Memory B cell (primary cell): ENCODE data around the gene PROM1.

Experiments used
- ATAC-seq: fragments of 150-1000 bp; cut with Tn5 transposase; 2 replicates; pipeline ENCODE4 v1.10.0; 2021; ENCODE audit warnings: low read depth, mild to moderate bottlenecking, moderate library complexity
- DNase-seq, 2 donors: peaks; one replicate each; pipeline ENCODE4 v3.0.0; 2022; ENCODE audit warnings: low spot score in 2 of 2
- H3K27ac Mint-ChIP-seq: one replicate; pipeline ENCODE4 v1.8.0; 2022; ENCODE audit warnings: mild to moderate bottlenecking, moderate library complexity, mixed read lengths
- H3K27me3 Mint-ChIP-seq: one replicate; pipeline ENCODE4 v1.8.0; 2022; ENCODE audit warnings: mixed read lengths
- H3K36me3 Mint-ChIP-seq: one replicate; pipeline ENCODE4 v1.8.0; 2022; ENCODE audit warnings: mild to moderate bottlenecking, mixed read lengths
- H3K4me1 Mint-ChIP-seq: one replicate; pipeline ENCODE4 v1.8.0; 2022; ENCODE audit warnings: mixed read lengths
- H3K4me3 Mint-ChIP-seq: one replicate; pipeline ENCODE4 v1.8.0; 2022; ENCODE audit warnings: mild to moderate bottlenecking, moderate library complexity, mixed read lengths
- H3K9me3 Mint-ChIP-seq: one replicate; pipeline ENCODE4 v1.8.0; 2022; ENCODE audit warnings: mixed read lengths

PROM1 gene

DNA sequence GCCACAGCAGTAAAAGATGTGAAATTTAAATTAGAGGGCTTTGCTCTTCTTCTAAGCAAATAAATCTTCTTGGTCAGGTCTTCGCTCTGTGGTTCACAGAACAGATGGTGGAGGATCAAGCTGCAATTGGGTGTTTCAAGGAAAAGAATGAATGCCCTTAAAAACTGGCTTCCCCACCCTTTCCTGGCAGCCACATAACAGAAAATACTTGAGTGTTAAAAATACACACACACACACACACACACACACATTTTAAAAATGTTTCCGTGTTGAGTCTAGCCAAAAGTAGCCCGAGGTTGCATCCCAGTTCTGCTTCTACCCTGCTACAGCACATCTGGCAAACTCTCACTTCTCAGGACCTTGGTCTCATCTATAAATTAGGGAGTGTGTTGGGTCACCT is 64.2 kb downstream of the PROM1 start:
- H3K9me3 Mint-ChIP-seq = no peaks in the 10 kb centered on the region
- DNase-seq = no peak
- H3K36me3 Mint-ChIP-seq = no peaks in the 10 kb centered on the region
- H3K4me3 Mint-ChIP-seq = no peak overlapping the region
- H3K27me3 Mint-ChIP-seq = peaks cover 15% of the 10 kb centered on the region
- H3K27ac Mint-ChIP-seq = no peak overlapping the region
- no peaks in the 10 kb centered on the region for H3K4me1 Mint-ChIP-seq
- ATAC-seq = no peak

DNA sequence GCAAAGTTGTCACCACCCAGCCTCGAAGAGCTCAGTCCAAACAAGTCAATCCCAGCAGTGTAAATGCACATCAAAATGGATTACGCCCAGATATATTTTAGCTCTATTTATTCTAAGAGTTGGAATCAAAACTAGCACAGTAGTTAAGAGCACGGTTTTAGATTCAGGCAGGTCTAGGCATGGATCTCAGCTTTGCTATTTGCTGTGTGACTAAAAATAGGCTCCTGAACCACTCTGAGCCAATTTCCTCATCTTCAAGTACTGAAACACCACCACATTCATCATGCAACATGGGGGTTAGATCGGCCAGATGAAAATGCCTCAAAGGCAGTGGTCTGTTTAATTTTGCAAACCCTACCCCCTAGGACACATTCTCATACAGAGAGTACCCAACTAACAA is 65.0 kb downstream of the PROM1 start:
- Mint-ChIP-seq H3K36me3 (no peaks in the 10 kb centered on the region), H3K27me3 (peaks cover 12% of the 10 kb centered on the region), H3K4me3 (no peak overlapping the region), H3K4me1 (no peaks in the 10 kb centered on the region), H3K9me3 (no peaks in the 10 kb centered on the region), H3K27ac (no peak overlapping the region)
- ATAC-seq = no peak
- no peak for DNase-seq

DNA sequence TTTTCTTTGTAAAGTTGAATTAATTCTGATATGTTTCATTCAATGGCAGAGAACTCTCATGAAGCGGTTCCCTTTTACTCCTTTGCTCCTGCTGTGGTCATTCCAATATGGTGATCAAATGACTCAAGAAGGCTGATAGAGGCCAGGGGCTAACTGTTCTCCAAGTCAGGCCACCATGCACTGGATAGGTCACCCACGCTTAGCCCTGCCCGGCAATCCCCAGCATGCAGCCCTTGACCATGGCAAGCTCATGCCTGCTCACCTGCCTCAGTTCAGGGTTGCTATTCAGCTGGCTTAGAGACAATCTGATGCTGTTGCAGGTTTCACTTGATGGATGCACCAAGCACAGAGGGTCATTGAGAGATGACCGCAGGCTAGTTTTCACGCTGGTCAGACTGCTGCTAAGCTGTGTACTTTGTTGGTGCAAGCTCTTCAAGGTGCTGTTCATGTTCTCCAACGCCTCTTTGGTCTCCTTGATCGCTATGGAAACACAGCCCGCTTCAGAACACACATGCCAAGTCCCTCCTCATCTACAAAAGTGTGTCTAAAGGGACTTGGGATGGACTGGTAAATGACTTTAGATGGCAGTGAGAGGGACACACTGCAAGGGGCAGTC is 65.7 kb downstream of the PROM1 start:
- Mint-ChIP-seq H3K4me1 (no peaks in the 10 kb centered on the region), H3K27me3 (peaks cover 12% of the 10 kb centered on the region)

DNA sequence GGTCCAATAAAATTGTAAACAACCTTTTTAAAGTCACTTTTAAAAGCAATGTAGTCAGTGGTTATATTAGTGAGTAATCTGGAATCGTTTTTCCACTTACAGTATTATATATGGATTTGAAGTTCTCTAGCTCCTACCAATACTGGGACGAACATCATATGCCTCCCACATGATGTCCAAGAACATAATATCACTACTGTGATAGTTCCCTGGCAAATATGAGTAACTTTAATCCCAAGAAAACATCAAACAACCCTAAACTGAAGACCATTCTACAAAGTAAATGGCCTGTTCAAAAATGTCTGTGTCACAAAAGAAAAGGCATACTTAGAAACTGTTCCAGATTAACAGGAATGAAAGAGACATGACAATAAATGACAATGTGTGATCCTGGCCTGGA is 67.3 kb downstream of the PROM1 start:
- Mint-ChIP-seq H3K9me3 (no peaks in the 10 kb centered on the region), H3K36me3 (no peaks in the 10 kb centered on the region), H3K4me1 (no peaks in the 10 kb centered on the region), H3K27ac (no peak overlapping the region), H3K4me3 (no peak overlapping the region), H3K27me3 (peaks cover 10% of the 10 kb centered on the region)
- DNase-seq (no peak), ATAC-seq (no peak)

More for the DNA sequence above, 65.7 kb downstream of the PROM1 start:
- Mint-ChIP-seq H3K36me3 (no peaks in the 10 kb centered on the region), H3K9me3 (no peaks in the 10 kb centered on the region), H3K4me3 (no peak overlapping the region), H3K27ac (no peak overlapping the region)
- no peak for ATAC-seq
- no peak for DNase-seq

DNA sequence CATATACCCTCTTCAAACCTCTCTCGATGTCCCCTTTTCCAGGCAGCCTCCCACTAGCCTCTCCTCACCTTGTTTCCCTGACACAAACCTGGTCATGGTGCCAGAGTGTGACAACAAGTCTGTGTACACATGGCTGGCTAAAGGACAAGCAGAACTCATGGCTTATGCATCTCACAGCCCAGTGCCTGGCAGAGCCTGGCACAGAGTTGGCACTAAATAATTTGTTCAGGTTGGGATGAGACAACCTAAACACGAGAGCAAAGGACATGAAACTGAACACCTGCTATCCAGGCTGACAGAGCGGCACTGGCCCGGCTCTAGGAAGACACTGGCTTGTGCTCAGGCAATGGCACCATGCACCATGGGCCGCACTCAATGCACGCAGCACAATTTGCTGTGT is 72.7 kb downstream of the PROM1 start:
- Mint-ChIP-seq H3K9me3 (no peaks in the 10 kb centered on the region), H3K27me3 (peaks cover 2% of the 10 kb centered on the region), H3K36me3 (no peaks in the 10 kb centered on the region), H3K4me1 (no peaks in the 10 kb centered on the region), H3K4me3 (no peak overlapping the region), H3K27ac (no peak overlapping the region)
- ATAC-seq (no peak), DNase-seq (no peak)

DNA sequence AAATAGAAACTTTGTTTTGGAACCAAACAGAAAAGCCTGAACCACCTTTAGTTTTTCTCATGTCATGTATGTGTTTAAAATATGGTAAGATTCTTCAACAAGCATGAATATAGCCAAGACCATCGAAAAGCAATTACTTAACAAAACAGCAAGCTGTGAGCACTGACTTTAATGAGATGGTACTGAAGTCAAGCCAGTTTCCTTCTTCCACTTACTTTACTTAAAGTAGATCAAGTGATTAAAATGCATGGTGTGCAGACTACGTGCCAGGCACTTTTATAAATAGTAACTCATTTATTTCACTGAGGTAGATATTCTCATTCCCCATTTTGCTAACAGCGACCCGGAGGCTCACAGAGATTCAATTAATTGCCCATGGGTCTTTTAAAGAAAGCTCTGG is 74.7 kb downstream of the PROM1 start:
- H3K36me3 Mint-ChIP-seq = no peaks in the 10 kb centered on the region
- no peaks in the 10 kb centered on the region for H3K4me1 Mint-ChIP-seq
- ATAC-seq (no peak), DNase-seq (no peak)
- peaks cover 2% of the 10 kb centered on the region for H3K27me3 Mint-ChIP-seq
- no peaks in the 10 kb centered on the region for H3K9me3 Mint-ChIP-seq
- H3K4me3 Mint-ChIP-seq = no peak overlapping the region
- H3K27ac Mint-ChIP-seq = no peak overlapping the region

DNA sequence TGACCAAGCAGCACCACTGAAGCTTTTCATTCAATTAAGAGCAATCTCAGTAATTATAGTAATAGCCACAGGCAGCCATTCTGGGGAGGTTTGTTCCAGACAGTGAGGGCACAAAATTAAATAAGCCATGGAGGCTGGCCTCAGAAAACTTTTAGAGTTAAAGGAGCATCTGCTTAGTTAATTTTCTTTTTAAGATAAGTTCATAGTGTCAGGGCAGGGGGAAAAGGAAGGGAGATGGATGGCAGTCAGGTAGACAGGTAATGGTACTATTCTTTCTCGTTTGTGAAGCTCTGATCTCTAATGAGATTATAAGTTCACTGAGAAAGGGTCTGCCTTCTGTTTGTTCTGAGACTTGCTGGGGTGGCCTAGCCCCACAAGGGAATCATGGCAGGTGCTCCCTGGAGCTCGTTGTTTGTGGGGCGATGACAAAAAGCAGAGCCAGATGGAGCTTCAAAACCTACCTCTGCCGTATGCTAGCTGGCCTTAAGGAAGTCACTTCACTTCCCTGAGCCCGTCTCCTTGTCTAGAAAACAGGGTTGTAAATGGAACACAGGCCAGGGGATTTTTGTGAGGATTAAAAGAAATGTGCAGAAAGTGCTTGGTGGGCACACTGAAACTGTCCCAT is 76.2 kb downstream of the PROM1 start:
- ATAC-seq (no peak), DNase-seq (no peak)
- Mint-ChIP-seq H3K27me3 (peaks cover 2% of the 10 kb centered on the region), H3K4me3 (no peak overlapping the region), H3K36me3 (no peaks in the 10 kb centered on the region), H3K9me3 (no peaks in the 10 kb centered on the region), H3K27ac (no peak overlapping the region), H3K4me1 (no peaks in the 10 kb centered on the region)

DNA sequence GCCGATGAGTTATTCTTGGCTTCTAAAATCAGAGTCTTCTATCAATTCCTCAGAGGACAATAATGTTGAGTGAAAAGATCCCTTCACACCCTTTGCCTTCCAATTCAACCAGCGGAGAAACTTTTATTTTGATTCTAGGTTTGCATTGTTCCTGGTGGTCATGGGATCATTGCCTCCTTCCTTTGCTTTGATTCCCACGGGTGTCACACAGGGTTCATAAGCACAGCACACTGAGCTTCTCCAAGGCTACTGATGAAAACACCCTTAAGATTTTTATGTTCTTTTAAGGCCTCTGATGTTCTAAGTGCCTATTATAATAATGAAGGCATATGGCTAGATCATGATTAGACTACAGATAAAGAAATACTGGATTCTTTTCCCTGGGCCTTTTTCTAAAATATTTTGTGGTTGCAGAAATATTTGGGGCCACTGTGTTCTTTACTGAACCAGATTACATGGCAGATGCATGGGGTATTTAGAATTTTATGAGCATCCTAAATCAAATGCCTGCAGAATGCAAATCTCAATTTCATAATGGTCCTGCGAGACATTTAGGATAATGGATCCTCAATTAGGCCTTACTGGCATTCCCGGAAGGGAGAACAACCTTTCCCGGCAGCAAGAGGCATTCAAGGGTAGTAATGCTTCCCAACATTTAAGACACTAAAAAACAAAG is 76.9 kb downstream of the PROM1 start:
- DNase-seq (no peak), ATAC-seq (no peak)
- Mint-ChIP-seq H3K4me1 (no peaks in the 10 kb centered on the region), H3K27ac (no peak overlapping the region), H3K36me3 (no peaks in the 10 kb centered on the region), H3K27me3 (peaks cover 2% of the 10 kb centered on the region), H3K4me3 (no peak overlapping the region), H3K9me3 (no peaks in the 10 kb centered on the region)

DNA sequence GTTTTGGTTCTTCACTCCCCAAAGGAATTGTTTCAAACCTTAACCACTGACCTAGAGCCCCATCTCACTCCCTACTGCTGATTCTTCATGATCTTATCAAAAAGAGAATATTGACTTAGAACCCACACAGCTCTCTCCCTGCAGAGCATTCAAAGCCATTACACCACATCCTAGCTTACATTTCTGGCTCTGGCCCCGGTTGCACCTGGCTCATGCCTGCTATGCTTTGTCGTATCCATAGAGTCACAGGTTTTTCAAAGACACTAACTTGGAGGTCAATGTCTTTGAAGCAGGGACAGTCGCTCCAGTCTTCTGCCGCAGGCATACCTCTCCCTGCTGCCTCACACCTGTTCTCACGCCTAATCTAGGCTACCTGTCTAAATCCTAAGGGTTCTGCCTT is 78.1 kb downstream of the PROM1 start:
- Mint-ChIP-seq H3K4me1 (no peaks in the 10 kb centered on the region), H3K27me3 (no peaks in the 10 kb centered on the region), H3K4me3 (no peak overlapping the region), H3K9me3 (no peaks in the 10 kb centered on the region), H3K27ac (no peak overlapping the region), H3K36me3 (no peaks in the 10 kb centered on the region)
- ATAC-seq (no peak), DNase-seq (no peak)

DNA sequence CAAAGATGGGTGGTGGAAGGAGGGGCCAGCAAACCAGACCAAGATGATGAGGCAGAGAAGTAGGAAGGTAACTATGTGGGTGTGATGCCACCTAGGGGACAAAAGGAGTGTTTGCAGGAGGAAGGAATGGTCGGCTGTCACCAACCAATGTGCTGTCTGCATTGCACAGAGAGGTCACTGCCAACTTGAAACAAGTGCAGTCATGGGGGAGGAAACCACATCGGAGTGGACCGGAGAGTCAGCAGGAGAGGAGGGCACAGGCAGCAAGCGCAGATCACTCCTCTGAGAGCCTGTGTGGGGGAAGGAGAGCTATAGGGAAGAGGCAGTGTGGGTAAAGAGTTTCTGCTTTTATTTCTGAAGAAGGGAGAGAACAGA is 82.4 kb downstream of the PROM1 start:
- DNase-seq (peak; percentile 22 to 37), ATAC-seq (peak; percentile 65)
- Mint-ChIP-seq H3K4me1 (no peaks in the 10 kb centered on the region), H3K27ac (no peak overlapping the region), H3K9me3 (no peaks in the 10 kb centered on the region), H3K36me3 (no peaks in the 10 kb centered on the region), H3K27me3 (no peaks in the 10 kb centered on the region), H3K4me3 (no peak overlapping the region)

DNA sequence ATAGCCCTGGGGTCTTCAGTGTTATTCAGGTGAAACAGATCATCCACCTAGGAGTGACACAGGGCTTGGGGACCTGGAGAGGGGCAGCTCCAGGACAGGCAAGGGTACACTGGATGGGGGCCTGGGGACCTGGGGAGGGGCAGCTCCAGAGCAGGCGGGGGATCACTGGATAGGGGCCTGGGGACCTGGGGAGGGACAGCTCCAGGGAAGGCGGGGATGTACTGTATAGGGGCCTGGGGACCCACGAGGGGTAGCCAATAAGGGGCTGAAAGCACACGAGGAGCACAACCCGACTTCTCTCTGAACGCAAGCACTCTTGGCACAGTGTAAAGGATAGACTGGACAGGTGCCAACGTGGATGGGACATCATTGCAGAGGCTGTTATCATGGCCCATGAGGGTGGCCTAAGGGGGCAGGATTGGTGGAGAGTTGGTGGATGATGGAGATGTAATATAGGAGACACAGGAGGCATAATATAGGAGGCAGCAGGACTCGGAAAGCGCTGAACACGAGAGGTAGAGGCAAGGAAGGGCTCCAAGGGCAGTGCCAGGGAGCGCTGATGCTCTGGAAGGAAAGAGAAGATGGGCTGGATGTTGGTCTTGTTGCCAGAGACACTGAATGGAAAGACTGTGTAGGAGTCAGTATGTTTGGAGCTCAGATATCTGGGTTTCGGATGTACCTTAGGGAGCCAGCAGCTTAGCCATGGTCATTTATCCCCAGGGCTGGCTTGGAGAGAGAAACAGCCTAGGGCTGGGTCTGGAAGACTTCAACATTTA is 82.9 kb downstream of the PROM1 start:
- H3K27me3 Mint-ChIP-seq = no peaks in the 10 kb centered on the region
- no peaks in the 10 kb centered on the region for H3K4me1 Mint-ChIP-seq
- H3K27ac Mint-ChIP-seq = no peak overlapping the region
- H3K9me3 Mint-ChIP-seq = no peaks in the 10 kb centered on the region
- ATAC-seq (no peak), DNase-seq (no peak)
- H3K36me3 Mint-ChIP-seq = no peaks in the 10 kb centered on the region
- no peak overlapping the region for H3K4me3 Mint-ChIP-seq

DNA sequence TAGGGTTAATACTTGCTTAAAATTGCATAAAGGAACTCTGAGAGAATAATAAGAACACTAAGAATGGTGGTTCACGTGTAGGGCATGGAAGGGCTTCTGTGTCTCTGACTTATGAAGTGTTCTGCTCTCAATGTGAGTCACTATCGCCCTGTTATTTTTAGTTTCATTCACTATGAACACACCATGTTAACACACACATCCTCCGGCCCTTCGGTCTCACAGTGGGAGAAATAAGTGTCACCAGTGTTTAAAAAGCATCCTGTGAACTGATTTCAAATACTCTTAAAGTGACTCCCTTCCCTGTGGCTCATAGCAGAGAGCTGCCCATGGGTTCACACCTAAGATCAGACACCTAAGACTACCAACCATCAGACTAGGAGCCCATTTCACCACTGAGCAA is 87.0 kb downstream of the PROM1 start:
- H3K27me3 Mint-ChIP-seq = peaks cover 3% of the 10 kb centered on the region
- no peaks in the 10 kb centered on the region for H3K4me1 Mint-ChIP-seq
- H3K9me3 Mint-ChIP-seq = no peaks in the 10 kb centered on the region
- no peak for DNase-seq
- no peak overlapping the region for H3K27ac Mint-ChIP-seq
- ATAC-seq = no peak
- H3K4me3 Mint-ChIP-seq = no peak overlapping the region
- H3K36me3 Mint-ChIP-seq = no peaks in the 10 kb centered on the region

DNA sequence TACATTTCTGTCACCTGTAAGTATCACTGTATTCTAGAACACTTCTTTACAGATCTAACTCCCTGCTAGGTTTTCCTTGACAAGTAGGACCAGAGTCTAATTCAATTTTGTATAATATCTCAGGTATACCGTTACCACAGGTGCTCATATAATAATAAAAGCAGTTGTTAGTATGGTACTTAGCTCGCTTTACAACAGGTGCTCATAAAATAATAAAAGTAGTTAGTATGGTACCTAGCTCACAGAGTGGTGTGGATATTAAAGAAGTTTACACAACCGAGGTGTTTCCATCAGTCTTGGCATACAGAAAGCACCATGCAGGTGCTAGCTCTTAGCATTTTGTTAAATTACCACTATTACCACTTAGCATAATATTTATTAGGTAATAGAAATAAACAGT is 88.0 kb downstream of the PROM1 start:
- no peak overlapping the region for H3K4me3 Mint-ChIP-seq
- H3K36me3 Mint-ChIP-seq = no peaks in the 10 kb centered on the region
- H3K27me3 Mint-ChIP-seq = peaks cover 3% of the 10 kb centered on the region
- DNase-seq (no peak), ATAC-seq (no peak)
- H3K27ac Mint-ChIP-seq = no peak overlapping the region
- H3K9me3 Mint-ChIP-seq = no peaks in the 10 kb centered on the region
- no peaks in the 10 kb centered on the region for H3K4me1 Mint-ChIP-seq

DNA sequence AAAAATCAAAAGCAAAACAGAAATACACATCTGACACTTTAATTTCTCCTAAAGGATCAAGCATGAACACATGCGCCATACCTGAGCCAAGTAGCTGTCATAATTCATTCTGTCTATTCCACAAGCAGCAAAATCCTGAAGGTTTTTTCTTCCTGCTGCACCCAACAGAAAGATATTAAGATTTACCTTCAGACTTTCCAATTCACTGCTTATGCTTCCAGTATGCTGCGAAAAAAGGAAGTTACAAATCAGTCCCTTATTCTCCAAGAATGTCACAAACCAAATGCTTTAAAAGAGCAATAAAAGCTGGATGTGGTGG is 91.7 kb downstream of the PROM1 start:
- Mint-ChIP-seq H3K27me3 (peaks cover 3% of the 10 kb centered on the region), H3K36me3 (no peaks in the 10 kb centered on the region), H3K27ac (no peak overlapping the region), H3K9me3 (no peaks in the 10 kb centered on the region), H3K4me3 (no peak overlapping the region), H3K4me1 (no peaks in the 10 kb centered on the region)
- DNase-seq = no peak
- ATAC-seq = no peak
